Measurements from ENCODE around the gene ARHGEF33.
A peak's percentile ranks its signal among the peaks of the same experiment; 100 is the strongest.
"Not testable (repeated sequence)": the region's sequence is repeated elsewhere in the genome, so short reads cannot be mapped to it uniquely, and the experiment has no call there.

The ARHGEF33 gene

GRCh38 chr2:38912619-38913018 lies 22.9 kb downstream of the ARHGEF33 start:
- DNase-seq: no peak

- DNase-seq: no peak
Measured at GRCh38 chr2:38922389-38922788, 32.7 kb downstream of the ARHGEF33 start.

- DNase-seq: no peak
Measured at GRCh38 chr2:38922902-38923301, 33.2 kb downstream of the ARHGEF33 start.

- DNase-seq: no peak
Measured at GRCh38 chr2:38925982-38926381, 36.3 kb downstream of the ARHGEF33 start.

GRCh38 chr2:38930600-38930999 lies 40.9 kb downstream of the ARHGEF33 start:
- DNase-seq: no peak

GRCh38 chr2:38932586-38932985 lies 42.9 kb downstream of the ARHGEF33 start:
- DNase-seq: no peak

- DNase-seq: no peak
Measured at GRCh38 chr2:38933653-38934052, 44.0 kb downstream of the ARHGEF33 start.

GRCh38 chr2:38934742-38935141 lies 45.1 kb downstream of the ARHGEF33 start:
- no peak for DNase-seq

GRCh38 chr2:38935568-38936172 lies 46.0 kb downstream of the ARHGEF33 start:
- no peak for DNase-seq

- DNase-seq: not testable (repeated sequence)
Measured at GRCh38 chr2:38936516-38936915, 46.8 kb downstream of the ARHGEF33 start.

- DNase-seq: no peak
Measured at GRCh38 chr2:38937548-38937947, 47.9 kb downstream of the ARHGEF33 start.

- no peak for DNase-seq
Measured at GRCh38 chr2:38940746-38941145, 51.1 kb downstream of the ARHGEF33 start.

- no peak for DNase-seq
Measured at GRCh38 chr2:38943784-38944183, 54.1 kb downstream of the ARHGEF33 start.

GRCh38 chr2:38945372-38945771 lies 55.7 kb downstream of the ARHGEF33 start:
- DNase-seq: no peak

GRCh38 chr2:38945911-38946310 lies 56.2 kb downstream of the ARHGEF33 start:
- no peak for DNase-seq

- DNase-seq: peak; percentile 68
Measured at GRCh38 chr2:38947241-38948239, 57.9 kb downstream of the ARHGEF33 start.

GRCh38 chr2:38948387-38948882 lies 58.8 kb downstream of the ARHGEF33 start:
- no peak for DNase-seq

GRCh38 chr2:38948995-38949394 lies 59.3 kb downstream of the ARHGEF33 start:
- no peak for DNase-seq

GRCh38 chr2:38951766-38952165 lies 62.1 kb downstream of the ARHGEF33 start:
- DNase-seq: no peak

- no peak for DNase-seq
Measured at GRCh38 chr2:38957972-38958371, 68.3 kb downstream of the ARHGEF33 start.

GRCh38 chr2:38959466-38959865 lies 69.8 kb downstream of the ARHGEF33 start:
- no peak for DNase-seq

GRCh38 chr2:38959938-38960608 lies 70.4 kb downstream of the ARHGEF33 start:
- peak; percentile 73 for DNase-seq

GRCh38 chr2:38960609-38961320 lies 71.1 kb downstream of the ARHGEF33 start:
- no peak for DNase-seq

All from activated naive CD4-positive, alpha-beta T cell treated with Interleukin-2 at 50 U/mL for 16 hours (primary cell).